GM21360 (cell line): Measurements from ENCODE around the gene GTPBP4.
"Not testable (repeated sequence)": the region's sequence is repeated elsewhere in the genome, so short reads cannot be mapped to it uniquely, and the experiment has no call there.

Source experiments
- ATAC-seq: cut with Tn5 transposase; IDR thresholded peaks from one replicate; pipeline ENCODE4 v1.9.1; 2021; ENCODE audit warnings: mild to moderate bottlenecking, moderate library complexity; ENCODE audit not compliant: unreplicated experiment

The GTPBP4 gene

GRCh38 chr10:1022413-1022812 lies 34.2 kb downstream of the GTPBP4 start:
- ATAC-seq = no peak

GRCh38 chr10:1024103-1024502 lies 35.9 kb downstream of the GTPBP4 start:
- ATAC-seq = no peak

- ATAC-seq = no peak
Observed at GRCh38 chr10:1025683-1026082, 37.4 kb downstream of the GTPBP4 start, which contains the start of gene IDI2. Gene IDI2, minus strand, starts transcription at chr10:1025859. Its CDS starts 1,136 bp downstream, at chr10:1024723.

- ATAC-seq = no peak
Observed at GRCh38 chr10:1026578-1026977, 38.3 kb downstream of the GTPBP4 start.

- no peak for ATAC-seq
Observed at GRCh38 chr10:1029838-1030237, 41.6 kb downstream of the GTPBP4 start.

- ATAC-seq = no peak
Observed at GRCh38 chr10:1033601-1034000, 45.4 kb downstream of the GTPBP4 start.

- ATAC-seq = no peak
Observed at GRCh38 chr10:1034758-1035157, 46.5 kb downstream of the GTPBP4 start.

GRCh38 chr10:1035201-1035600 lies 47.0 kb downstream of the GTPBP4 start:
- no peak for ATAC-seq

- ATAC-seq = peak; percentile 91
Observed at GRCh38 chr10:1036341-1036791, 48.1 kb downstream of the GTPBP4 start.

GRCh38 chr10:1037098-1037497 lies 48.9 kb downstream of the GTPBP4 start:
- ATAC-seq = no peak

GRCh38 chr10:1038769-1039168 lies 50.5 kb downstream of the GTPBP4 start:
- ATAC-seq = not testable (repeated sequence)

- no peak for ATAC-seq
Observed at GRCh38 chr10:1040133-1040532, 51.9 kb downstream of the GTPBP4 start.

GRCh38 chr10:1041514-1041913 lies 53.3 kb downstream of the GTPBP4 start:
- no peak for ATAC-seq

GRCh38 chr10:1043532-1043995 lies 55.3 kb downstream of the GTPBP4 start:
- ATAC-seq = peak; percentile 50

GRCh38 chr10:1044146-1044545 lies 55.9 kb downstream of the GTPBP4 start:
- ATAC-seq = no peak

- no peak for ATAC-seq
Observed at GRCh38 chr10:1044964-1045363, 56.7 kb downstream of the GTPBP4 start.

GRCh38 chr10:1045415-1045814 lies 57.2 kb downstream of the GTPBP4 start:
- no peak for ATAC-seq

GRCh38 chr10:1047937-1048336 lies 59.7 kb downstream of the GTPBP4 start:
- ATAC-seq = no peak

- no peak for ATAC-seq
Observed at GRCh38 chr10:1048349-1048731, 60.1 kb downstream of the GTPBP4 start.

- ATAC-seq = peak; percentile 78
Observed at GRCh38 chr10:1048732-1049424, 60.6 kb downstream of the GTPBP4 start, which contains the start of gene IDI1. Gene IDI1, minus strand, starts transcription at chr10:1049119. Its CDS starts 116 bp downstream, at chr10:1049003.

GRCh38 chr10:1049425-1049958 lies 61.3 kb downstream of the GTPBP4 start:
- ATAC-seq = no peak

GRCh38 chr10:1050145-1050544 lies 61.9 kb downstream of the GTPBP4 start:
- ATAC-seq = no peak
